Thoracic aorta (tissue), 2 donors: Measurements from ENCODE around the gene SORD. TPM values are rescaled to one million over a fixed set of nuclear protein-coding genes. Genes with fewer than 3 reads are reported as not detected.

ENCODE experiments used
- ATAC-seq: fragments of 150-250 bp; one replicate; pipeline ENCODE4 v1.8.0; 2017; ENCODE audit warnings: low read depth; ENCODE audit not compliant: insufficient number of reproducible peaks, low FRiP score
- DNase-seq: peaks from one replicate; pipeline ENCODE4 v3.0.0-alpha.2; 2020; ENCODE audit warnings: low spot score
- H3K27ac ChIP-seq, 2 donors: fragments of 200-600 bp; sonication (generic); 1 replicate in 1 of 2; 2 replicates in 1 of 2; pipeline ENCODE4 v1.5.1; 2016; ENCODE audit warnings: mild to moderate bottlenecking in 2 of 2, moderate library complexity in 2 of 2
- H3K27me3 ChIP-seq: fragments of 200-600 bp; sonication (generic); replicated peaks from 2 replicates; pipeline ENCODE4 v1.6.0; 2016; ENCODE audit warnings: mild to moderate bottlenecking; ENCODE audit not compliant: insufficient read depth
- H3K36me3 ChIP-seq: fragments of 200-600 bp; sonication (generic); one replicate; pipeline ENCODE4 v1.5.1; 2016
- H3K4me1 ChIP-seq, 2 donors: fragments of 200-600 bp; sonication (generic); 1 replicate in 1 of 2; 2 replicates in 1 of 2; pipeline versions ENCODE4 v1.5.1 to v1.6.0; 2016; ENCODE audit warnings: low read depth in 2 of 2, mild to moderate bottlenecking in 1 of 2; ENCODE audit not compliant: control insufficient read depth in 1 of 2
- H3K4me3 ChIP-seq: fragments of 200-600 bp; sonication (generic); 2 replicates; pipeline ENCODE4 v1.5.1; 2016; ENCODE audit warnings: mild to moderate bottlenecking
- H3K9me3 ChIP-seq: fragments of 200-600 bp; sonication (generic); 2 replicates; pipeline ENCODE4 v1.5.1; 2016
- CTCF ChIP-seq: fragments of 200-600 bp; sonication (generic); IDR thresholded peaks from one replicate; pipeline ENCODE4 v1.5.1; 2019; ENCODE audit warnings: antibody characterized with exemption
- total RNA-seq, 2 donors: library from RNA; depleted of rRNA; stranded (reverse); fragments of >200 nt; gene quantifications; one replicate each; pipeline versions ENCODE4 v1.1.0 to v1.2.3, GENCODE V29; 2016

Gene SORD
- total RNA-seq, 2 donors from 2014 or later = 6.6 to 10.7 TPM

DNA sequence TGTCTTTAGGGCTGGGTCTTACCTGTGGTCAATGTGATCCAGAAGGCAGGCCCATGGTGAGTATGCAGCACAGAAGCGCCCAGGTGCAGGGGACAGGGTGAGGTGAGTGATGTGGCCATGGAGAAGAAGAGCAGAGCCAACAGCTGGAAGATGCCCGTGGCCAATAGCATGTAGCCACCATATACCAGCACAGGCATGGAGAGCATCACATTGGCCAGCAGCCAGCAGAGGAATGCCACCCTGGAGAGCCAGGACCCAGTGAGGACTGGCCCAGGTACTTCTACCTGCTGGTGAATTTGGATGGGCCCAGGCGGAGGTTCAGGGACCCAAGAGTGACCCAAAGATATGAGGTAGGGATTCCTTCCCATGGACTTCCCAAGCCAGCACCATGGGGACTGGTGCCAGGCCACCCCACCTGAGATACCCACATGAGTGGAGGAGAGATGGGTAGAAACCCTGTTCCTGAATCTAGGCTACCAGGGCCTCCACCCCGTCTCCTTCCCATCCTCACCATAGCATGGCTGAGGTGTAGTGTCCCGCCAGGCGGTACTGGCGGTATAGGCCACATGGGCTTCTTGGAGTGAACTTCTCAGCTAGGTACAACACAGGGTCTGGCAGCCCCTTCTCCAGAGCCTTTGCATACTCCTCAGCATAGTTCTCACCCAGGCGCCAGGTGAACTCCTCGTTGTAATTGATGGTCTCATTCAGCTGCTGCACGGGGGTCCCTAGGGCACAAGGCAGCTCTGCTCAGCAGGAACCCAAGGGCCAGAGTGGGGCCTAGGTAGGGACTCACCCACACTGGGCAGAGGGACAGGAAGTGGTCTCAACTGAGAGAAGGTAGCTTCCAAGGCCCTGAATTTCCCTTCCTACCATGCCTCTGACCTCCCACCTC is 97.3 kb downstream of the SORD start:
- peaks cover 9% of the 10 kb centered on the region for H3K27me3 ChIP-seq
- no peaks in the 10 kb centered on the region for H3K9me3 ChIP-seq
- H3K4me3 ChIP-seq = no peak overlapping the region
- H3K4me1 ChIP-seq = peaks cover 9 to 17% of the 10 kb centered on the region in 2 donors
- ATAC-seq (no peak), DNase-seq (no peak)
- no peaks in the 10 kb centered on the region for H3K36me3 ChIP-seq
- no peak for TF ChIP-seq CTCF
- H3K27ac ChIP-seq = no peak overlapping the region

DNA sequence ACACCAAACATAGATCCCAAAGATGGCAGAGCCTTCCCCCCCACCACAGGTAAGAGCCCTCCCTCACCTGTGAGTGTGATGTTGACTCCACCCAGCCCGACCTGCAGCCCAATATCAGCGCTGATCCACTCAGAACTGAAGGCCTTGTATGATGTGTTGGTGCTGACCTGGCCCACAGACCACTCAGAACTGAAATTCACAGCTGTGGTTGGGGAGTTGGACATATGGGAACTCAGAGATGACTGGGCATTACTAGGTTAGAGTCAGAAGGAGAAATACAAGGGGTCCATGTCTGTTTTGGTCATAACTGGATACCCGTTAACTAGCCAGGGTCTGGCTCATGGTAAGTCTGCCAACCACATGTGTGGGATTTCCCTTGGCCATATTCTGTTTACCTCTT is 98.0 kb downstream of the SORD start:
- H3K4me1 ChIP-seq = peaks cover 9 to 17% of the 10 kb centered on the region in 2 donors
- DNase-seq (no peak), ATAC-seq (no peak)
- H3K4me3 ChIP-seq = no peak overlapping the region
- no peak overlapping the region for H3K27ac ChIP-seq
- peaks cover 6% of the 10 kb centered on the region for H3K27me3 ChIP-seq
- TF ChIP-seq CTCF = no peak
- H3K9me3 ChIP-seq = no peaks in the 10 kb centered on the region
- no peaks in the 10 kb centered on the region for H3K36me3 ChIP-seq

GRCh38 chr15:45121706-45122417 is 98.9 kb downstream of the SORD start:
- H3K4me1 ChIP-seq = peaks cover 4 to 10% of the 10 kb centered on the region in 2 donors
- no peak overlapping the region for H3K4me3 ChIP-seq
- TF ChIP-seq CTCF = no peak
- ATAC-seq (no peak), DNase-seq (no peak)
- H3K9me3 ChIP-seq = no peaks in the 10 kb centered on the region
- no peaks in the 10 kb centered on the region for H3K36me3 ChIP-seq
- H3K27ac ChIP-seq = no peak overlapping the region
- no peaks in the 10 kb centered on the region for H3K27me3 ChIP-seq

DNA sequence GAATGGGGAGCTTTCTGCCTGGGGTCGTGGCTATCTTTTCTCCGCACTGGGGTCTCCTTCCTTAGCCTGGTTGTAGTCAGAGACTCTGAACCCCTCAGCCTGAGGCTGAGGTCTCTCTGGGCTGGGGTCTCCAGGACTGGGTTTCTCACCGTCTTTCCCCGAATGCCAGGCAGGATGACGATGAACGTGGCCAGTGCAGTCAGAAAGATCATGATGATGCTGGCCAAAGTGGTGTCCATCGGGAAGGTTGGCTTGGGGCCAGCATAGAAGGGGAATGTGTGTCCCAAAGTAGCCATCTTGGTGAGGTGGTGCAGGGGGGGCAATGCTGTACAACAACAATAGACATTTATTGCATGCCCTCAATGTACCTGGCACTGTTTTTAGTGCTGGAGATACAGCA is 99.7 kb downstream of the SORD start:
- TF ChIP-seq CTCF = no peak
- Histone ChIP-seq H3K36me3 (no peaks in the 10 kb centered on the region), H3K27ac (no peak overlapping the region), H3K27me3 (no peaks in the 10 kb centered on the region), H3K4me1 (peaks cover 0 to 2% of the 10 kb centered on the region in 2 donors), H3K9me3 (no peaks in the 10 kb centered on the region), H3K4me3 (no peak overlapping the region)
- no peak for DNase-seq
- ATAC-seq = no peak

DNA sequence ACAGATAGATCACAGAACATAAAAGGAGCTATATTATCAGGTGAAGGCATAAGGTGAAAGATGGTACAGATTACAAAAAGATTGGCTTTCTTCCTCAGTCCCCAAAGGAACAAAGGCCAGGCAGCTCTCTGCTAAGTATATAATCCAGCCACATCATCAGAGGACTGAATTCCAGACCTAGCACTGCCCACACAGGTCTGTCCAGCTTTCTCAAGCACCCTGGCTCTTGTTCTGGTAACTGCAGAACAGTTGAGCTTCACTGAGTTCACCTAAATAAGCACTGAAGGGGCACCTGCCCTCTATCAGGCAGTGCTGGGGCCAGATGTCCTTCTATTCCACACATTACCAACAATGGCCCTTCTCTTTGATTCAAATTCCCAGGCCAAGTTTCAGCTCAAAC is 100.4 kb downstream of the SORD start:
- Histone ChIP-seq H3K4me3 (no peak overlapping the region), H3K9me3 (no peaks in the 10 kb centered on the region), H3K27me3 (no peaks in the 10 kb centered on the region), H3K4me1 (no peaks in the 10 kb centered on the region), H3K36me3 (no peaks in the 10 kb centered on the region), H3K27ac (no peak overlapping the region)
- no peak for DNase-seq
- TF ChIP-seq CTCF = no peak
- no peak for ATAC-seq
